Gastroesophageal sphincter (tissue), 3 donors: ENCODE measurements around the gene ZNF804A.

Experiments
- CTCF ChIP-seq, 4 experiments: fragments of 200-600 bp in 2 of 4; fragments of 450-650 bp in 2 of 4; sonication (generic) in 1 of 4; IDR thresholded peaks; one replicate each; pipeline ENCODE4 v1.5.1; 2017 to 2019; ENCODE audit warnings: antibody characterized with exemption in 4 of 4, mild to moderate bottlenecking in 2 of 4, moderate library complexity in 2 of 4
- EP300 ChIP-seq: sonication (generic); formaldehyde crosslinking; IDR thresholded peaks from one replicate; pipeline ENCODE4 v1.6.1; 2017; ENCODE audit warnings: antibody characterized with exemption, mild to moderate bottlenecking
- POLR2A ChIP-seq, 2 donors: fragments of 450-650 bp; IDR thresholded peaks; one replicate each; pipeline ENCODE4 v1.6.1; 2017; ENCODE audit warnings: antibody characterized with exemption in 2 of 2, mild to moderate bottlenecking in 2 of 2, moderate library complexity in 1 of 2
- POLR2AphosphoS5 ChIP-seq: sonication (generic); formaldehyde crosslinking; IDR thresholded peaks from one replicate; pipeline ENCODE4 v1.6.1; 2017; ENCODE audit warnings: antibody characterized with exemption

GRCh38 chr2:184728411-184728810 is 130.1 kb downstream of the ZNF804A start:
- no peak for TF ChIP-seq CTCF (IDR thresholded peaks at IDR 0.05)
- no peak for TF ChIP-seq POLR2A (IDR thresholded peaks at IDR 0.05)
- no peak for TF ChIP-seq POLR2AphosphoS5
- no peak for TF ChIP-seq EP300
